ENCODE measurements around the gene TMX2. TPM values are rescaled to one million over a fixed set of nuclear protein-coding genes. Genes with fewer than 3 reads are reported as not detected.

Gene TMX2
- total RNA-seq, 2 experiments from 2014 or later = 62.9 to 74.2 TPM

Other genes with a start within 250 kb of the TMX2 start
- 10 to 100 TPM; 22.9 to 23.4 TPM for gene SLC43A1, start 196.9 kb upstream of the TMX2 start, total RNA-seq
- gene TIMM10, start 181.8 kb upstream of the TMX2 start, total RNA-seq = 10 to 100 TPM; 87.3 to 97.7 TPM
- gene SMTNL1, start 175.0 kb upstream of the TMX2 start, total RNA-seq = not detected
- gene UBE2L6, start 144.9 kb upstream of the TMX2 start, total RNA-seq = 100 to 1,000 TPM; 303 to 350 TPM
- gene SERPING1, start 114.9 kb upstream of the TMX2 start, total RNA-seq = under 1 TPM in 1 of 2 experiments, not detected in 1; 0.23 TPM
- gene YPEL4, start 62.7 kb upstream of the TMX2 start, total RNA-seq = under 1 TPM; 0.17 to 0.19 TPM
- 10 to 100 TPM; 17.1 to 21.2 TPM for gene CLP1, start 54.8 kb upstream of the TMX2 start, total RNA-seq
- 10 to 100 TPM; 62.9 to 65.5 TPM for gene ZDHHC5, start 44.5 kb upstream of the TMX2 start, total RNA-seq
- 10 to 100 TPM; 11.8 to 12.2 TPM for gene MED19, start 378 bp upstream of the TMX2 start, total RNA-seq
- 100 to 1,000 TPM; 129 to 181 TPM for gene SELENOH, start 28.9 kb downstream of the TMX2 start, total RNA-seq
- gene BTBD18, start 39.2 kb downstream of the TMX2 start, total RNA-seq = not detected
- 1 to 10 TPM; 5.1 TPM for gene CTNND1, start 49.2 kb downstream of the TMX2 start, total RNA-seq

All from activated CD4-positive, alpha-beta T cell treated with anti-CD3 and anti-CD28 coated beads, Interleukin-2, amount 10 ng/mL, durations not matched to agents 7 days and 5 days (primary cell).